ENCODE measurements around the gene TMEM117. TPM values are rescaled to one million over a fixed set of nuclear protein-coding genes. Genes with fewer than 3 reads are reported as not detected.

Gene TMEM117
- total and polyA plus RNA-seq, 12 donors, result 4.0 to 8.5 (median 7.1) TPM

GRCh38 chr12:44076871-44077270 lies 241.0 kb downstream of the TMEM117 start:
- WGBS, 2 donors, result 85 to 88% methylated on average over 2 of the region's 2 CpGs
- ATAC-seq (no peak), DNase-seq (no peak)
- intact Hi-C loops (cut with DNase I), result no loop called here
- no peaks in the 10 kb centered on the region for H3K9me3 ChIP-seq
- no peaks in the 10 kb centered on the region for H3K36me3 ChIP-seq
- H3K27ac ChIP-seq, result no peak overlapping the region
- H3K27me3 ChIP-seq, result no peaks in the 10 kb centered on the region
- TF ChIP-seq CTCF (IDR thresholded peaks at IDR 0.05), result no peak
- no peak overlapping the region for H3K4me3 ChIP-seq
- peaks cover 0 to 4% (median 0%) of the 10 kb centered on the region in 9 donors for H3K4me1 ChIP-seq

- no peaks in the 10 kb centered on the region for H3K27me3 ChIP-seq
- DNase-seq (no peak), ATAC-seq (no peak)
- no peaks in the 10 kb centered on the region for H3K36me3 ChIP-seq
- H3K27ac ChIP-seq, result no peak overlapping the region
- TF ChIP-seq CTCF (IDR thresholded peaks at IDR 0.05), result no peak
- H3K4me3 ChIP-seq, result no peak overlapping the region
- no peaks in the 10 kb centered on the region for H3K9me3 ChIP-seq
- peaks cover 0 to 4% (median 0%) of the 10 kb centered on the region in 9 donors for H3K4me1 ChIP-seq
- 35 to 45% methylated on average over 2 of the region's 2 CpGs for WGBS, 2 donors
- intact Hi-C loops (cut with DNase I), result no loop called here
Measured at GRCh38 chr12:44077294-44077693, 241.4 kb downstream of the TMEM117 start.

- no peak for TF ChIP-seq CTCF (IDR thresholded peaks at IDR 0.05)
- 75% methylated on average over 4 of the region's 4 CpGs for WGBS, 2 donors
- peaks cover 0 to 4% (median 0%) of the 10 kb centered on the region in 9 donors for H3K4me1 ChIP-seq
- no peaks in the 10 kb centered on the region for H3K27me3 ChIP-seq
- H3K4me3 ChIP-seq, result no peak overlapping the region
- H3K36me3 ChIP-seq, result no peaks in the 10 kb centered on the region
- no peak overlapping the region for H3K27ac ChIP-seq
- ATAC-seq (no peak), DNase-seq (no peak)
- H3K9me3 ChIP-seq, result no peaks in the 10 kb centered on the region
- intact Hi-C loops (cut with DNase I), result no loop called here
Measured at GRCh38 chr12:44078273-44078672, 242.4 kb downstream of the TMEM117 start.

GRCh38 chr12:44088647-44089046 lies 252.8 kb downstream of the TMEM117 start:
- Histone ChIP-seq H3K36me3 (no peaks in the 10 kb centered on the region), H3K4me3 (no peak overlapping the region), H3K4me1 (peaks cover 0 to 7% (median 0%) of the 10 kb centered on the region in 9 donors), H3K27me3 (no peaks in the 10 kb centered on the region), H3K9me3 (no peaks in the 10 kb centered on the region), H3K27ac (no peak overlapping the region)
- ATAC-seq, result peak in 2 of 8 donors; percentile 45 to 64
- DNase-seq, result no peak
- no peak for TF ChIP-seq CTCF (IDR thresholded peaks at IDR 0.05)
- 97 to 98% methylated on average over 1 of the region's 1 CpG for WGBS, 2 donors
- intact Hi-C loops (cut with DNase I), result no loop called here

Measured in heart right ventricle (tissue), 16 donors.